GM18951 (cell line): Measurements from ENCODE around the gene NARS2.

Experiments used
- POLR2A ChIP-seq: IDR thresholded peaks from 4 replicates; pipeline ENCODE4 v1.6.1; 2011; ENCODE audit warnings: mild to moderate bottlenecking; ENCODE audit not compliant: insufficient read length, insufficient read depth; ENCODE audit errors: extremely low read depth
- in situ Hi-C: fragments of 300-500 bp; cut with MboI; formaldehyde crosslinking; loops from one replicate; pipeline ENCODE4 v1.12.0; 2022; ENCODE audit warnings: low sequenced_read_pairs, mixed read lengths, inconsistent platforms; ENCODE audit not compliant: unreplicated experiment

NARS2 gene

DNA sequence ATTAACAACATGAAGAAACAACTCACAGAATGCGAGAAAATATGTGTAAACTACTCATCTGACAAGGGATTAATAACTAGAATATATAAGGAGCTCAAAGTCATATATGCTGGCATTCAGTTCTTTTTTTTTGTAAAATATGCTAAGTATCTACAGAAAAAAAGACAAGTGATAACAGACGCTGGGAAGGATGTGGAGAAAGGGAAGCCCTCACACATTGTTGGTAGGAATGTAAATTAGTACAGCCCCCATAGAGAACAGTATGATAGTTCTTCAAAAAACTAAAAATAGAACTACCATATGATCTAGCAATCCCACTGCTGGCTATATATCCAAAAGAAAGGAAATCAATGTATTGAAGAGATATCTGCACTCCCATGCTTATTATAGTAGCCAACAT lies 170.9 kb downstream of the NARS2 start:
- in situ Hi-C loops: no loop called here
- TF ChIP-seq POLR2A: no peak

DNA sequence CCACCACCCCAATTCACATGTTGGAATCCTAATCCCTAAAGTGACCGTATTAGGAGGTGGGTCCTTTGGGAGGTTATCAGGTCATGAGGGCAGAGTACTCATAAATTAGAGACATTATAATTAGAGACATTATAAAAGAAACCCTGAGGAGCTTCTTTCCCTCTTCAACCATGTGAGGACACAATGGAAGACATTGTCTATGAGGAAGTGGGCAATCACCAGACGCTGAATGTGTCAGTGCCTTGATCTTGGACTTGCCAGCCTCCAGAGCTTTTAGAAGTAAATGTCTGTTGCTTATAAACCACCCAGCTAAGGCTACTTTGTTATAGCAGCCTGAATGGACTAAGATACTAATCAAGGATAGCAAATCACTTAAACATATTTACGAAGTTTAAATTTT lies 171.8 kb downstream of the NARS2 start:
- no peak for TF ChIP-seq POLR2A
- in situ Hi-C loops: no loop called here

DNA sequence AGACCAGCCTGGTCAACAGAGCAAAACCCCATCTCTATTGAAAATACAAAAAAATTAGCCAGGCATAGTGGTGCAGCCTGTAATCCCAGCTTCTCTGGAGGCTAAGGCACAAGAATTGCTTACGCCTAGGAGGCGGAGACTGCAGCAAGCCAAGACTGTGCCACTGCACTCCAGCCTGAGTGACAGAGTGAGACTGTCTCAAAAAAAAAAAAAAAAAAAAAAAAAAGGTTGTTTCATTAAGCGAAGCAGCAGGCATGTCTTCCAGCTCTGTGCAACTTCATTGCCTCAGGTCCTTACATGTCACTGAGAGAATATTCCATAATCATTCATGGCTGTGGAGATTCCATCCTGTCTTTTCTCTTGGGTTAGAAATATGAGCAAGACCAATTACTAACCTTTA lies 174.0 kb downstream of the NARS2 start:
- in situ Hi-C loops: no loop called here
- no peak for TF ChIP-seq POLR2A

DNA sequence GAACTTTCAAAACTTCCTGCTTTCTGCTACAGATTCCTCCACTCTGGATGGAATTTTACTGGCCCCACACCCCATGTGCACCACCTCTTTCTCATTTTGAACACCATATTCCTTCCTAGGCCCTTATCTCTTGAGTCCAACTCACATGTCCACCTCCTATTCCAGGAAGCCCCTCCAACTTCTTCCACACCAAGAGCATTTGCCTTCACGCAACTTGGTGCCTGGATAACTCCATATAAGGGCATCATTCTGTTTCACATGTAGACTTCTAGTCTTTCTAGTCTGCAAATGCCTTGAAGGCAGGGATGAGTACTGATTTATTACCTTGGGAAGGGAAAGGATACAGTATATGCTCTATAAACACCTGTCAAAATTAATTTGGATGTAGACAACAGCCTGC lies 174.5 kb downstream of the NARS2 start:
- in situ Hi-C loops: no loop called here
- TF ChIP-seq POLR2A: no peak

DNA sequence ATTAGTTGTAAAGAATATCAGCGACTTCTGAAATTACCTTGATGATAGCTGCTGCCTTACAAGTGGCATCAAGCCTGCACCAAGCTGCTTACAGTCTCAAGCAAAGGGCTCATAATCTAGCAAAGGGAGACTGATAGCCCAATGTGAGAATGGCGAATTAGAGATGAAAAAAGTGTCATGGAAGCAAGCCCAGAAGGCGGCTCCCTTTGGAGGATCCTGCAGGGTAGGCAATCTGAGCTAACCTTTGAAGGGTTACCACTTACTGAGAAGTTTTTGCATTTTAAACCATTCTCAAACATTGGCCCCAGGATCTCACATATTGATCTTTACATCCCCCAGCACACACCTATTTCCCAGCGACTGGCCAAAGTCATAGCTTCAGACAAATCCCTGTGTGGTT lies 175.5 kb downstream of the NARS2 start:
- no peak for TF ChIP-seq POLR2A
- in situ Hi-C loops: no loop called here

DNA sequence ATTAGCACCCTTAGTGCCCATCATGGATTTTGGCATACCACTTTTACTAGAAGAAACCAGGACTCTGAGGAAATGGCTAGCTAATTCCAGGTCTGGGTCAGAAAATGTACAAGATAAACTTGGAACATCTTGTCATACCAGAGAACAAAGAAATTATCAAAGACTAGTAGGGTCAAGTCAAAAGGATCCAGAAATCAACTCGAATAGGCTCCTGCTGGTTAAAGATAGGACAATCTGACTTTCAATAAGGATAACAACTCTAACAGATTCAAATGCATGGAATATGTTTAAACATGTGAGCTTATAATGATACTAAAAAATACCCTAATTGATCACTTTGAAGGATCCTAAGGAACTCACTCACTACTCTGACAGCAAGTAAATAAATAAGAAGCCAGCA lies 175.9 kb downstream of the NARS2 start:
- in situ Hi-C loops: no loop called here
- TF ChIP-seq POLR2A: no peak

DNA sequence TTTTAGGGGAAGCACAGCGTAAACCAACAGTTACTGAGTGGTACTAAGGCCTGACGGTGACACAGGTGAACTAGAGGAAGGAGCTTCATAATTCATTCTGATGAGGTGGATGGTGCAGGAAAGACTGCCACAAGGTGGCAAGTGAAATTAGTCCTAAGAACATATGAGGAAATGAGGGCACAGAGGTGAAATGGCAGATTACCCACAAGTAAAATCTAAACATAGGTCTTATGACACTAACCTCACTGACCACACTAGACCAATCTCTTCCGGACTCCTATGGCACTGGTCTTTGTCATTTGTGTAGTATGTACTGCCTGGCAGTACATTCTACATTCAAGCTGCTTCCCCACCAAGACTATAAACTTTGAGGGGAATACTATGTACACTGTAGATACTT lies 177.3 kb downstream of the NARS2 start:
- in situ Hi-C loops: no loop called here
- TF ChIP-seq POLR2A: no peak

DNA sequence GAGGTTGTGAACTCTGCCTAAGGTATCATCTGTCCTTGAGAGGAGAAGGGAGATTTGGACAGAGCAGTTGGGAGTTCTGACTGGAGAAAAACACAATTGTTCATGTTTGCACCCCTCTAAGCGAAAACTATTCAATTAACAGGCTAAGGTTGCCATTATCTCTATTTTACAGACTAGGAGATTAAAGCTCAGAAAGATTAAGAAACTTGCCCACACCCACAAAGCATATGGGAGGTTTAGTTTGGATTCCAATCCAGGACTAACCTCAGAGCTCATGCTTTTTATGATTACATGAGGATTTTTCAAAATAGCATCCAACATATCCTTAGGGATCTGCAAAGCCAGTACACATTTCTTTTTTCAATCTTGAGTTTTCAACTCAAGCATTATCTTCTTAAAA lies 179.1 kb downstream of the NARS2 start:
- in situ Hi-C loops: no loop called here
- no peak for TF ChIP-seq POLR2A

DNA sequence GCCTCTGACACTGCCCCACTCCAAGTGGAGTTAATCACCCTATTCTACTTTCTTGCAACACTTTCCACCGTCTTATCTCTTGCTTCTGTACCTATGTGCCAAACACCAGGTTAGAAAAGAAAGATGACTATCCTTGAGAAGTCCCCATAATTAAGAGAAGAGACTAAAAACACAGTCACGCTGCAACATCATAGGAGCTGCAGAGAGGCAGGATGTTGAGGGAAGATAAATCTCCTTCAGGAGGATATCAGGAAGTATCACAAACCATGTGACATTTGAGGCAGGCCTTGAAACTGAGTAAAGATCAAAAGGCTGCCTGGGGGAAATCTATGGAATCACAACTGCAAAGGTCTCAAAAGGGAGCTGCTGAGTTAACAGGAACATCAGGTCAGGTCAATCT lies 181.8 kb downstream of the NARS2 start:
- no peak for TF ChIP-seq POLR2A
- in situ Hi-C loops: no loop called here

DNA sequence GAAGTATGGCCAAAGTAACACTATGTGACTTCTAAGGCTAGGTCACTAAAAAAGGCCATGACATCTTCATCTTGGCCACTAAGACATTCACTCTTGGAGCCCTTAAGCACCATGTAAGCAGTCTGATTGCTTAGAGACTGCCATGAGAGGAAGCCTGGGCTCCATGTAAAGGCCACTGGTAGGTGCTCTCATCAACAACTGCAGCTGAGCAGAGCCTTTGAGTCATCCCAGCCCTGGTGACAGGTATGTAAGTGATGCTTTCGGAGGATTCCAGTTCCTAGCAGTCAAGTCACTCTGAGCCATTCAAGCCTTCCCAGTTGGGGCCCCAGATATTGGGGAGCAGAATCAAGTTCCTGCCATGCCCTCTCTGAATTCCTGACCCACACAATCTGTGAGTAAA lies 183.2 kb downstream of the NARS2 start:
- no peak for TF ChIP-seq POLR2A
- in situ Hi-C loops: no loop called here

DNA sequence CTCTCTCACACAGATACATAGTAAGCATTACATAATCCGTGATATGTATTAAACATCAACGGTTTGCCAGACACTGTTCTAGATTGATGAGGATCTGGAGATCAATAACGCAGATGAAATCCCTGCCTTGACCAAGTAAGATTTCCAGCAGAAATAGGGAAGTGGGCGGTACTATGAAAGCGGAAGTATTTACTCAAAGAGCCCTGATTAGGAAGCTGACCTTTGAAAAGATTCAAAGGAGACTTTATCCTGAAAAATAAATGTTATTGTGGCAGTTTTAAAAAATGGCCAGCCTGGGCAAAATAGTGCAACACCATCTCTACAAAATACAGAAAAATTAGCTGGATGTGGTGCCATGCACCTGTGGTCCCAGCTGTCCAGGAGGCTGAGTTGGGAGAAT lies 183.9 kb downstream of the NARS2 start:
- TF ChIP-seq POLR2A: no peak

DNA sequence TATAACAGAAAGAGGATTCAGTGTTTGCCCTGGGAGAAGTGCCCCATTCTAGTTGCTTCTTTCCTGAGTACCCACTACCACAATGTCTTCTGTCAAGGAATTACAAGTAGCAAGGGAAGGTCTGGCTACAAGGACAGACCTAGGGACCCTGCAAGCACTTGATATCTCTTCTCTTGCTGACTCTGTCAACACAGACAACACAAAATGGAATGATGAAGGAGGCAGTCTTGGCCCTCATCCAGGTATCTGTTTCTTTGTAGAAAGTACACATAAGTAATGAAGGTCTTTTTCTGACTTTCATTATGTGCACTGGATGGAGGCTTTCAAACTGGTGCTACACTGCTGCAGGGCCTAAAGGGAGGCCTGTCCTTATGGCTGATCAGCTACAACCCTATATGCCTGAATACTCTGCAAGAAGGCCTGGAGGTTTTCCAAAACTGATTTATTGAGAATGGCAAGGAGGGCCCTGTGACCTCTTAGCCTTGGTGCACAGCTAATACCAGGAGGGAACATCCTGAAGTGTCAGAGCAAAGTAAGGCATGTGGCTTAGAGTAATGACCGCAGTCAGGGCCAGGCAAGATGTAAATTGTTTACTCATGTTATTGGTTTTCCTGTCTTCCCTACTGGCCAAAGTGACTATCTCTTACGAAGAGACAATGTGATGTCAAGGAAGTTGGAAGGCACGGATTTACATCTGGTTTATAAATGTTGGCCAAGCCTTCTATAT lies 188.3 kb downstream of the NARS2 start:
- in situ Hi-C loops: no loop called here
- no peak for TF ChIP-seq POLR2A

More for the DNA sequence above, 183.9 kb downstream of the NARS2 start:
- in situ Hi-C loops: no loop called here
